Liver (tissue), 9 donors: Measurements from ENCODE around the gene UBE2Q2. TPM values are rescaled to one million over a fixed set of nuclear protein-coding genes. Genes with fewer than 3 reads are reported as not detected.

Experiments used
- DNase-seq: peaks from one replicate; pipeline ENCODE4 v3.0.0-alpha.2; 2017; ENCODE audit warnings: low spot score
- H3K27ac ChIP-seq, 2 donors: one replicate each; pipeline ENCODE4 v1.7.0; 2013; ENCODE audit warnings: inconsistent platforms in 2 of 2, low read length in 2 of 2, control low read depth in 1 of 2, low read depth in 1 of 2, mild to moderate bottlenecking in 1 of 2
- H3K27me3 ChIP-seq, 4 donors: one replicate each; pipeline versions ENCODE4 v1.6.1 to v1.7.0; 2013; ENCODE audit warnings: low read length in 3 of 4, inconsistent platforms in 1 of 4, mild to moderate bottlenecking in 1 of 4, moderate library complexity in 1 of 4; ENCODE audit not compliant: control insufficient read depth in 4 of 4, insufficient read depth in 4 of 4
- H3K36me3 ChIP-seq, 4 donors: one replicate each; pipeline versions ENCODE4 v1.6.1 to v1.7.0; 2013; ENCODE audit warnings: low read length in 3 of 4, mild to moderate bottlenecking in 3 of 4, low read depth in 1 of 4, moderate library complexity in 1 of 4; ENCODE audit not compliant: control insufficient read depth in 4 of 4, insufficient read depth in 3 of 4
- H3K4me1 ChIP-seq, 4 donors: one replicate each; pipeline versions ENCODE4 v1.6.1 to v1.7.0; 2013; ENCODE audit warnings: low read length in 3 of 4, mild to moderate bottlenecking in 3 of 4, moderate library complexity in 1 of 4; ENCODE audit not compliant: control insufficient read depth in 4 of 4, insufficient read depth in 4 of 4
- H3K4me3 ChIP-seq, 3 donors: one replicate each; pipeline versions ENCODE4 v1.6.1 to v1.7.0; 2013; ENCODE audit warnings: low read length in 3 of 3, control low read depth in 1 of 3, low read depth in 1 of 3, mild to moderate bottlenecking in 1 of 3
- H3K9ac ChIP-seq, 2 donors: one replicate each; pipeline ENCODE4 v1.7.0; 2013; ENCODE audit warnings: low read length in 2 of 2, mild to moderate bottlenecking in 2 of 2, moderate library complexity in 2 of 2, control low read depth in 1 of 2, low read depth in 1 of 2
- H3K9me3 ChIP-seq, 4 donors: one replicate each; pipeline versions ENCODE4 v1.6.1 to v1.7.0; 2013; ENCODE audit warnings: low read length in 3 of 4; ENCODE audit not compliant: control insufficient read depth in 4 of 4
- EGR1 ChIP-seq, 2 donors: IDR thresholded peaks; 2 replicates each; pipeline ENCODE4 v1.6.1; 2016 to 2018; ENCODE audit warnings: antibody characterized with exemption in 2 of 2, low read depth in 2 of 2
- FOXA1 ChIP-seq: IDR thresholded peaks from 2 replicates; pipeline ENCODE4 v1.6.1; 2016; ENCODE audit warnings: antibody characterized with exemption
- FOXA2 ChIP-seq: IDR thresholded peaks from 2 replicates; pipeline ENCODE4 v1.6.1; 2016; ENCODE audit warnings: antibody characterized with exemption
- GABPA ChIP-seq, 2 donors: IDR thresholded peaks in 1 of 2; conservative IDR thresholded peaks in 1 of 2; 2 replicates each; pipeline ENCODE4 v1.6.1; 2016; ENCODE audit warnings: antibody characterized with exemption in 2 of 2, mild to moderate bottlenecking in 1 of 2, moderate library complexity in 1 of 2
- HNF4A ChIP-seq, 2 donors: conservative IDR thresholded peaks; 2 replicates each; pipeline ENCODE4 v1.6.1; 2016; ENCODE audit warnings: antibody characterized with exemption in 2 of 2, mild to moderate bottlenecking in 2 of 2
- HNF4G ChIP-seq: IDR thresholded peaks from 2 replicates; pipeline ENCODE4 v1.6.1; 2016; ENCODE audit warnings: antibody characterized with exemption
- JUND ChIP-seq, 2 donors: IDR thresholded peaks; 2 replicates each; pipeline ENCODE4 v1.6.1; 2016; ENCODE audit warnings: antibody characterized with exemption in 2 of 2
- NR2F2 ChIP-seq: IDR thresholded peaks from 2 replicates; pipeline ENCODE4 v1.6.1; 2016; ENCODE audit warnings: antibody characterized with exemption
- RAD21 ChIP-seq, 2 donors: IDR thresholded peaks; 2 replicates each; pipeline ENCODE4 v1.6.1; 2016; ENCODE audit warnings: antibody characterized with exemption in 2 of 2, mild to moderate bottlenecking in 2 of 2
- RXRA ChIP-seq, 2 donors: IDR thresholded peaks; 2 replicates each; pipeline ENCODE4 v1.6.1; 2017 to 2018; ENCODE audit warnings: antibody characterized with exemption in 2 of 2, mild to moderate bottlenecking in 1 of 2
- SP1 ChIP-seq: IDR thresholded peaks from 2 replicates; pipeline ENCODE4 v1.6.1; 2018; ENCODE audit warnings: antibody characterized with exemption, mild to moderate bottlenecking
- TAF1 ChIP-seq: conservative IDR thresholded peaks from 2 replicates; pipeline ENCODE4 v1.6.1; 2016; ENCODE audit warnings: antibody characterized with exemption, mild to moderate bottlenecking
- YY1 ChIP-seq: IDR thresholded peaks from 2 replicates; pipeline ENCODE4 v1.6.1; 2016; ENCODE audit warnings: antibody characterized with exemption, mild to moderate bottlenecking
- WGBS: extraction: QIAGEN DNeasy Blood & Tissue Kit; methylation state at CpG from one replicate; pipeline ENCODE4 v1.1.7; 2013; 5-methylcytosine and 5-hydroxymethylcytosine counted together
- polyA plus RNA-seq, 2 donors: library from polyadenylated mRNA; stranded (reverse) in 1 of 2; unstranded in 1 of 2; fragments of 200-250 nt in 1 of 2; fragments of >200 nt in 1 of 2; fragmentation: Nextera tagmentation in 1 of 2; extraction: Ambion mirVana in 1 of 2; gene quantifications; one replicate each; pipeline versions ENCODE4 v1.2.1 to v1.2.3, GENCODE V29; 2013 to 2015
- total RNA-seq, 2 donors: library from RNA; depleted of rRNA; stranded (reverse); fragments of >200 nt; gene quantifications; one replicate each; pipeline ENCODE4 v1.2.3, GENCODE V29; 2014
- TF ChIP-seq, protein P1 (sequence below): IDR thresholded peaks from 2 replicates; pipeline ENCODE4 v1.6.1; 2016; ENCODE audit warnings: antibody characterized with exemption, mild to moderate bottlenecking
- TF ChIP-seq, protein P2 (sequence below): IDR thresholded peaks from 2 replicates; pipeline ENCODE4 v1.6.1; 2016; ENCODE audit warnings: antibody characterized with exemption
- TF ChIP-seq, protein P3 (sequence below): IDR thresholded peaks from 2 replicates; pipeline ENCODE4 v1.6.1; 2016; ENCODE audit warnings: antibody characterized with exemption
- TF ChIP-seq, protein P4 (sequence below): fragments of 150-350 bp; IDR thresholded peaks from 2 replicates; pipeline ENCODE4 v1.5.1; 2017; ENCODE audit warnings: improper control_type of control experiment, low read depth, low read length; ENCODE audit not compliant: missing input control
- TF ChIP-seq, protein P5 (sequence below): IDR thresholded peaks from 2 replicates; pipeline ENCODE4 v1.6.1; 2016; ENCODE audit warnings: antibody characterized with exemption
- donor health status: healthy.
- donor health status: healthy.
- donor health status: healthy.
- donor health status: healthy.
- donor health status: healthy.

UBE2Q2 gene
- total and polyA plus RNA-seq, 4 donors = 2.4 to 14.4 (median 5.2) TPM

DNA sequence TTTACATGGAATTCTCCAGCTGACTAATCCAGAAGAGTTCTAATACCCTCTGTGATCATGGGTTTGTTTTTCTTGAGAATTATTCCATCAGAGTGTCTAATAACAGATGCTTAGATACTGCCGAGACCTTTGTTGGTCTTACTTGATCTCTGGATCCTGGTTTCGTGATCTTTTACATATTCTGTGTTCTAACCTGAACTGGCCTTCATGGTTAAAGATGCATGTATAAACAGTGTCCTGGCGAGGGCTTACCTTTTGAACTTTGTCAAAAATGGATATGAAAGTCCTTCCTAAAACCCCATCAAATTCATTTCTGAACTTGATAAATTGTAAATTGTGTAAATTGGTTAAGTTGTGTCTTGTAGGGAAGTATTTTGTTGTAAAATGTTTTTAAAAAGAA, 24.8 kb downstream of the UBE2Q2 start:
- DNase-seq = no peak
- H3K9me3 ChIP-seq = no peaks in the 10 kb centered on the region
- 95% methylated on average over 3 of the region's 3 CpGs for WGBS
- no peaks in the 10 kb centered on the region for H3K4me1 ChIP-seq
- H3K27me3 ChIP-seq = no peaks in the 10 kb centered on the region
- TF ChIP-seq YY1 = no peak
- no peak for TF ChIP-seq RAD21 (IDR thresholded peaks at IDR 0.05)
- TF ChIP-seq, protein P1, sequence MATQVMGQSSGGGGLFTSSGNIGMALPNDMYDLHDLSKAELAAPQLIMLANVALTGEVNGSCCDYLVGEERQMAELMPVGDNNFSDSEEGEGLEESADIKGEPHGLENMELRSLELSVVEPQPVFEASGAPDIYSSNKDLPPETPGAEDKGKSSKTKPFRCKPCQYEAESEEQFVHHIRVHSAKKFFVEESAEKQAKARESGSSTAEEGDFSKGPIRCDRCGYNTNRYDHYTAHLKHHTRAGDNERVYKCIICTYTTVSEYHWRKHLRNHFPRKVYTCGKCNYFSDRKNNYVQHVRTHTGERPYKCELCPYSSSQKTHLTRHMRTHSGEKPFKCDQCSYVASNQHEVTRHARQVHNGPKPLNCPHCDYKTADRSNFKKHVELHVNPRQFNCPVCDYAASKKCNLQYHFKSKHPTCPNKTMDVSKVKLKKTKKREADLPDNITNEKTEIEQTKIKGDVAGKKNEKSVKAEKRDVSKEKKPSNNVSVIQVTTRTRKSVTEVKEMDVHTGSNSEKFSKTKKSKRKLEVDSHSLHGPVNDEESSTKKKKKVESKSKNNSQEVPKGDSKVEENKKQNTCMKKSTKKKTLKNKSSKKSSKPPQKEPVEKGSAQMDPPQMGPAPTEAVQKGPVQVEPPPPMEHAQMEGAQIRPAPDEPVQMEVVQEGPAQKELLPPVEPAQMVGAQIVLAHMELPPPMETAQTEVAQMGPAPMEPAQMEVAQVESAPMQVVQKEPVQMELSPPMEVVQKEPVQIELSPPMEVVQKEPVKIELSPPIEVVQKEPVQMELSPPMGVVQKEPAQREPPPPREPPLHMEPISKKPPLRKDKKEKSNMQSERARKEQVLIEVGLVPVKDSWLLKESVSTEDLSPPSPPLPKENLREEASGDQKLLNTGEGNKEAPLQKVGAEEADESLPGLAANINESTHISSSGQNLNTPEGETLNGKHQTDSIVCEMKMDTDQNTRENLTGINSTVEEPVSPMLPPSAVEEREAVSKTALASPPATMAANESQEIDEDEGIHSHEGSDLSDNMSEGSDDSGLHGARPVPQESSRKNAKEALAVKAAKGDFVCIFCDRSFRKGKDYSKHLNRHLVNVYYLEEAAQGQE = no peak
- TF ChIP-seq EGR1 (IDR thresholded peaks at IDR 0.05; ENCODE audit: low read depth in 2 of 2) = no peak
- TF ChIP-seq SP1 = no peak
- TF ChIP-seq HNF4G = no peak
- TF ChIP-seq, protein P2, sequence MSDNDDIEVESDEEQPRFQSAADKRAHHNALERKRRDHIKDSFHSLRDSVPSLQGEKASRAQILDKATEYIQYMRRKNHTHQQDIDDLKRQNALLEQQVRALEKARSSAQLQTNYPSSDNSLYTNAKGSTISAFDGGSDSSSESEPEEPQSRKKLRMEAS = no peak
- no peak for TF ChIP-seq JUND (IDR thresholded peaks at IDR 0.05)
- TF ChIP-seq FOXA1 = no peak
- TF ChIP-seq, protein P3, sequence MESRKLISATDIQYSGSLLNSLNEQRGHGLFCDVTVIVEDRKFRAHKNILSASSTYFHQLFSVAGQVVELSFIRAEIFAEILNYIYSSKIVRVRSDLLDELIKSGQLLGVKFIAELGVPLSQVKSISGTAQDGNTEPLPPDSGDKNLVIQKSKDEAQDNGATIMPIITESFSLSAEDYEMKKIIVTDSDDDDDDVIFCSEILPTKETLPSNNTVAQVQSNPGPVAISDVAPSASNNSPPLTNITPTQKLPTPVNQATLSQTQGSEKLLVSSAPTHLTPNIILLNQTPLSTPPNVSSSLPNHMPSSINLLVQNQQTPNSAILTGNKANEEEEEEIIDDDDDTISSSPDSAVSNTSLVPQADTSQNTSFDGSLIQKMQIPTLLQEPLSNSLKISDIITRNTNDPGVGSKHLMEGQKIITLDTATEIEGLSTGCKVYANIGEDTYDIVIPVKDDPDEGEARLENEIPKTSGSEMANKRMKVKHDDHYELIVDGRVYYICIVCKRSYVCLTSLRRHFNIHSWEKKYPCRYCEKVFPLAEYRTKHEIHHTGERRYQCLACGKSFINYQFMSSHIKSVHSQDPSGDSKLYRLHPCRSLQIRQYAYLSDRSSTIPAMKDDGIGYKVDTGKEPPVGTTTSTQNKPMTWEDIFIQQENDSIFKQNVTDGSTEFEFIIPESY = no peak
- TF ChIP-seq HNF4A (conservative IDR thresholded peaks at IDR 0.05) = no peak
- TF ChIP-seq, protein P4, sequence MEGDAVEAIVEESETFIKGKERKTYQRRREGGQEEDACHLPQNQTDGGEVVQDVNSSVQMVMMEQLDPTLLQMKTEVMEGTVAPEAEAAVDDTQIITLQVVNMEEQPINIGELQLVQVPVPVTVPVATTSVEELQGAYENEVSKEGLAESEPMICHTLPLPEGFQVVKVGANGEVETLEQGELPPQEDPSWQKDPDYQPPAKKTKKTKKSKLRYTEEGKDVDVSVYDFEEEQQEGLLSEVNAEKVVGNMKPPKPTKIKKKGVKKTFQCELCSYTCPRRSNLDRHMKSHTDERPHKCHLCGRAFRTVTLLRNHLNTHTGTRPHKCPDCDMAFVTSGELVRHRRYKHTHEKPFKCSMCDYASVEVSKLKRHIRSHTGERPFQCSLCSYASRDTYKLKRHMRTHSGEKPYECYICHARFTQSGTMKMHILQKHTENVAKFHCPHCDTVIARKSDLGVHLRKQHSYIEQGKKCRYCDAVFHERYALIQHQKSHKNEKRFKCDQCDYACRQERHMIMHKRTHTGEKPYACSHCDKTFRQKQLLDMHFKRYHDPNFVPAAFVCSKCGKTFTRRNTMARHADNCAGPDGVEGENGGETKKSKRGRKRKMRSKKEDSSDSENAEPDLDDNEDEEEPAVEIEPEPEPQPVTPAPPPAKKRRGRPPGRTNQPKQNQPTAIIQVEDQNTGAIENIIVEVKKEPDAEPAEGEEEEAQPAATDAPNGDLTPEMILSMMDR = no peak
- no peak for TF ChIP-seq RXRA (IDR thresholded peaks at IDR 0.05)
- no peak for TF ChIP-seq GABPA (IDR thresholded peaks at IDR 0.05 in 1 of 2, conservative IDR thresholded peaks at IDR 0.05 in 1 of 2)
- no peak for TF ChIP-seq TAF1
- no peak for TF ChIP-seq NR2F2
- TF ChIP-seq, protein P5, sequence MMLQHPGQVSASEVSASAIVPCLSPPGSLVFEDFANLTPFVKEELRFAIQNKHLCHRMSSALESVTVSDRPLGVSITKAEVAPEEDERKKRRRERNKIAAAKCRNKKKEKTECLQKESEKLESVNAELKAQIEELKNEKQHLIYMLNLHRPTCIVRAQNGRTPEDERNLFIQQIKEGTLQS = no peak
- TF ChIP-seq FOXA2 = no peak
- no peaks in the 10 kb centered on the region for H3K36me3 ChIP-seq
- no peak overlapping the region for H3K4me3 ChIP-seq
- H3K27ac ChIP-seq = no peak overlapping the region
- H3K9ac ChIP-seq = no peak overlapping the region
